AG09319 (cell line): ENCODE data around the gene PPP2R5A.

Experiments used
- DNase-seq: peaks from one replicate; pipeline ENCODE4 v3.0.0-alpha.2; 2010; ENCODE audit warnings: low read depth; ENCODE audit errors: extremely low read depth
- CTCF ChIP-seq: IDR thresholded peaks from 2 replicates; pipeline ENCODE4 v1.5.1; 2011; ENCODE audit warnings: low read depth, mild to moderate bottlenecking, inconsistent platforms, low read length, moderate library complexity

The PPP2R5A gene

GRCh38 chr1:212256369-212256768 is 28.8 kb upstream of the PPP2R5A start:
- no peak for DNase-seq
- no peak for TF ChIP-seq CTCF

- DNase-seq: no peak
- no peak for TF ChIP-seq CTCF
Measured at GRCh38 chr1:212257157-212257556, 28.1 kb upstream of the PPP2R5A start.

GRCh38 chr1:212259693-212260480 is 25.3 kb upstream of the PPP2R5A start:
- DNase-seq: no peak
- no peak for TF ChIP-seq CTCF

GRCh38 chr1:212260557-212261355 is 24.5 kb upstream of the PPP2R5A start:
- no peak for TF ChIP-seq CTCF
- DNase-seq: no peak

GRCh38 chr1:212261361-212261929 is 23.8 kb upstream of the PPP2R5A start:
- TF ChIP-seq CTCF: no peak
- DNase-seq: no peak

- no peak for TF ChIP-seq CTCF
- DNase-seq: no peak
Measured at GRCh38 chr1:212267017-212267416, 18.2 kb upstream of the PPP2R5A start.

- no peak for DNase-seq
- no peak for TF ChIP-seq CTCF
Measured at GRCh38 chr1:212267460-212267859, 17.8 kb upstream of the PPP2R5A start.
